Keratinocyte (primary cell): Measurements from ENCODE around the gene MACF1. TPM values are rescaled to one million over a fixed set of nuclear protein-coding genes. Genes with fewer than 3 reads are reported as not detected.

Experiments
- DNase-seq: peaks from one replicate; pipeline ENCODE4 v3.0.0-alpha.2; 2011; ENCODE audit warnings: low read depth, missing footprints, low spot score
- FAIRE-seq: peaks from 2 replicates; lab custom pipeline; 2011; peaks lifted over from hg19 to GRCh38; lab: Jason Lieb, UNC
- H2AFZ ChIP-seq: 2 replicates; pipeline ENCODE4 v1.6.0; 2012; ENCODE audit warnings: low read length, control low read depth, inconsistent platforms; ENCODE audit not compliant: control insufficient read depth
- H3K27ac ChIP-seq: 2 replicates; pipeline ENCODE4 v1.5.1; 2011; ENCODE audit warnings: low read length; ENCODE audit not compliant: control insufficient read depth, insufficient read depth
- H3K27me3 ChIP-seq: 3 replicates; pipeline ENCODE4 v1.6.0; 2011; ENCODE audit warnings: low read length; ENCODE audit not compliant: control insufficient read depth, insufficient read depth; ENCODE audit errors: extremely low read depth
- H3K36me3 ChIP-seq, 2 experiments: 2 replicates in 1 of 2; 3 replicates in 1 of 2; pipeline ENCODE4 v1.5.1; 2011; ENCODE audit warnings: low read length in 2 of 2, mild to moderate bottlenecking in 1 of 2; ENCODE audit not compliant: control insufficient read depth in 2 of 2, insufficient read depth in 2 of 2; ENCODE audit errors: extremely low read depth in 1 of 2
- H3K4me1 ChIP-seq: 3 replicates; pipeline ENCODE4 v1.5.1; 2011; ENCODE audit warnings: low read length; ENCODE audit not compliant: control insufficient read depth, insufficient read depth; ENCODE audit errors: extremely low read depth
- H3K4me2 ChIP-seq: 3 replicates; pipeline ENCODE4 v1.6.0; 2011; ENCODE audit warnings: low read depth, low read length; ENCODE audit not compliant: control insufficient read depth, insufficient read depth; ENCODE audit errors: extremely low read depth
- H3K4me3 ChIP-seq, 3 experiments: fragments of 200-600 bp in 1 of 3; sonication (generic) in 1 of 3; 2 replicates in 2 of 3; 3 replicates in 1 of 3; pipeline ENCODE4 v1.5.1; 2011 to 2016; ENCODE audit warnings: low read length in 3 of 3, mild to moderate bottlenecking in 3 of 3, control low read depth in 2 of 3, inconsistent platforms in 1 of 3, low read depth in 1 of 3, mixed read lengths in 1 of 3, mixed run types in 1 of 3, moderate library complexity in 1 of 3; ENCODE audit not compliant: control insufficient read depth in 2 of 3, insufficient read depth in 2 of 3; ENCODE audit errors: extremely low read depth in 1 of 3
- H3K79me2 ChIP-seq: 2 replicates; pipeline ENCODE4 v1.6.0; 2012; ENCODE audit warnings: low read length; ENCODE audit not compliant: control insufficient read depth, insufficient read depth
- H3K9ac ChIP-seq: 3 replicates; pipeline ENCODE4 v1.6.0; 2011; ENCODE audit warnings: low read length; ENCODE audit not compliant: control insufficient read depth, insufficient read depth; ENCODE audit errors: extremely low read depth
- H3K9me1 ChIP-seq: 3 replicates; pipeline ENCODE4 v1.6.0; 2011; ENCODE audit warnings: low read length; ENCODE audit not compliant: control insufficient read depth, insufficient read depth; ENCODE audit errors: extremely low read depth
- H3K9me3 ChIP-seq: 2 replicates; pipeline ENCODE4 v1.5.1; 2012; ENCODE audit warnings: low read depth, low read length; ENCODE audit not compliant: control insufficient read depth
- H4K20me1 ChIP-seq: 3 replicates; pipeline ENCODE4 v1.6.0; 2011; ENCODE audit warnings: low read length; ENCODE audit not compliant: control insufficient read depth, insufficient read depth; ENCODE audit errors: extremely low read depth
- EZH2 ChIP-seq: IDR thresholded peaks from one replicate; pipeline ENCODE4 v1.6.1; 2012; ENCODE audit warnings: inconsistent platforms, mild to moderate bottlenecking, low read length, moderate library complexity
- dilution Hi-C: fragments of 300-500 bp; cut with MboI; formaldehyde crosslinking; loops from one replicate; pipeline ENCODE4 v1.7.0; 2020; ENCODE audit warnings: low sequenced_read_pairs; ENCODE audit not compliant: extremely low pct_ligation_motif_present
- polyA plus RNA-seq, 5 experiments: library from polyadenylated mRNA; depleted of rRNA in 3 of 5; stranded (reverse) in 3 of 5; stranded (forward) in 1 of 5; unstranded in 1 of 5; fragments of >200 nt; gene quantifications; 1 replicate in 1 of 5; 2 replicates in 3 of 5; 3 replicates in 1 of 5; pipeline versions ENCODE4 v1.2.1 to v1.2.3, GENCODE V29; 2011 to 2012; ENCODE audit warnings: missing spikeins in 2 of 5, low read depth in 1 of 5, low replicate concordance in 1 of 5
- TF ChIP-seq, protein P1 (sequence below), 3 experiments: IDR thresholded peaks in 1 of 3; conservative IDR thresholded peaks in 1 of 3; optimal IDR thresholded peaks in 1 of 3; 2 replicates in 2 of 3; 3 replicates in 1 of 3; pipeline versions ENCODE3 to v1.5.1; 2011; ENCODE audit warnings: low read length in 3 of 3, mild to moderate bottlenecking in 3 of 3, moderate library complexity in 2 of 3, control low read depth in 1 of 3, inconsistent platforms in 1 of 3; ENCODE audit not compliant: insufficient read depth in 2 of 3; ENCODE audit errors: extremely low read depth in 1 of 3

The MACF1 gene
- polyA plus RNA-seq, 1 donor (not counting 4 experiments of a cell fraction or from before 2014, with no cell fraction given), result 111 TPM

DNA sequence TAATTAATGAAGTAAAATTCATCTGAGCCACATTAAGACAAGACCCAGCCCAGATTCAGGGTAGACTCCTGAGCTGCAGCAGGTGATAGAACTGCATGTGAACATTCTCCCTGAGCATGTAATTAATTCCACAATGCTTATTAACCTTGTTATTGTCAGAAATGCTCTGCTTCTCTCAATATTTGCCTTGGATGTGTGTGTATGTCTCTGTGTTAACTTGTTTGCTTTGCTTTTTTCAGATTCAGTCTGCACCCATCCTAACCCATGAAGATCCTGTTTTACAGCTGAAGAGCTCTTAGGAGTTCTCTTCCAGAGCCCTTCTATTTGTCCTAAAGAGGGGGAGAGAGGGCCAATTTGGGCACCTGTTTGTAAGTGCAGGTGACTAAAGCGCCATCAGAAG lies 143.8 kb downstream of the MACF1 start:
- H3K27me3 ChIP-seq, result no peaks in the 10 kb centered on the region
- no peak overlapping the region for H3K27ac ChIP-seq
- no peak overlapping the region for H3K4me2 ChIP-seq
- H2AFZ ChIP-seq, result no peak overlapping the region
- DNase-seq (no peak), FAIRE-seq (no peak)
- no peak for TF ChIP-seq EZH2
- TF ChIP-seq, protein P1, sequence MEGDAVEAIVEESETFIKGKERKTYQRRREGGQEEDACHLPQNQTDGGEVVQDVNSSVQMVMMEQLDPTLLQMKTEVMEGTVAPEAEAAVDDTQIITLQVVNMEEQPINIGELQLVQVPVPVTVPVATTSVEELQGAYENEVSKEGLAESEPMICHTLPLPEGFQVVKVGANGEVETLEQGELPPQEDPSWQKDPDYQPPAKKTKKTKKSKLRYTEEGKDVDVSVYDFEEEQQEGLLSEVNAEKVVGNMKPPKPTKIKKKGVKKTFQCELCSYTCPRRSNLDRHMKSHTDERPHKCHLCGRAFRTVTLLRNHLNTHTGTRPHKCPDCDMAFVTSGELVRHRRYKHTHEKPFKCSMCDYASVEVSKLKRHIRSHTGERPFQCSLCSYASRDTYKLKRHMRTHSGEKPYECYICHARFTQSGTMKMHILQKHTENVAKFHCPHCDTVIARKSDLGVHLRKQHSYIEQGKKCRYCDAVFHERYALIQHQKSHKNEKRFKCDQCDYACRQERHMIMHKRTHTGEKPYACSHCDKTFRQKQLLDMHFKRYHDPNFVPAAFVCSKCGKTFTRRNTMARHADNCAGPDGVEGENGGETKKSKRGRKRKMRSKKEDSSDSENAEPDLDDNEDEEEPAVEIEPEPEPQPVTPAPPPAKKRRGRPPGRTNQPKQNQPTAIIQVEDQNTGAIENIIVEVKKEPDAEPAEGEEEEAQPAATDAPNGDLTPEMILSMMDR (optimal IDR thresholded peaks at IDR 0.05 in 1 of 3, IDR thresholded peaks at IDR 0.05 in 1 of 3, conservative IDR thresholded peaks at IDR 0.05 in 1 of 3; ENCODE audit: extremely low read depth in 1 of 3, insufficient read depth in 2 of 3, low read length in 3 of 3), result no peak
- H3K9me1 ChIP-seq, result no peaks in the 10 kb centered on the region
- no peaks in the 10 kb centered on the region for H3K4me1 ChIP-seq
- no peaks in the 10 kb centered on the region for H4K20me1 ChIP-seq
- no peaks in the 10 kb centered on the region for H3K79me2 ChIP-seq
- dilution Hi-C loops, result no loop called here
- H3K9ac ChIP-seq, result no peak overlapping the region
- H3K36me3 ChIP-seq, result peaks cover 41 to 46% of the 10 kb centered on the region in 2 experiments
- no peak overlapping the region for H3K4me3 ChIP-seq
- H3K9me3 ChIP-seq, result no peaks in the 10 kb centered on the region

DNA sequence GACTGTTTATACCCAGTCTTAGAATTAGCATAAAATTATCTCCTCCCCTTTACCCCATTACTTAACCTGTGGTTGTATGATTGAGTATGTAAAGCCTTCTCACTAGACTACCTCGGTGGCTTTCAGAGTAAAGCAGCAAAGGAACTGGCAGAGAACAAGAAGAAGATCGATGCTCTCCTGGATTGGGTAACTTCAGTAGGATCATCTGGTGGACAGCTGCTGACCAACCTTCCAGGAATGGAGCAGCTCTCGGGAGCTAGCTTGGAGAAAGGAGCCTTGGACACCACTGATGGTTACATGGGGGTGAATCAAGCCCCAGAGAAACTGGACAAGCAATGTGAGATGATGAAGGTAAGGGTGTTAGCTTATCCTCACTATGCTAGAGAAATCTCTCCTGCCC lies 148.4 kb downstream of the MACF1 start:
- Histone ChIP-seq H3K4me1 (no peaks in the 10 kb centered on the region), H3K9me1 (no peaks in the 10 kb centered on the region), H3K36me3 (peaks cover 48 to 60% of the 10 kb centered on the region in 2 experiments), H3K9ac (no peak overlapping the region), H3K9me3 (no peaks in the 10 kb centered on the region), H4K20me1 (no peaks in the 10 kb centered on the region), H3K4me2 (no peak overlapping the region), H3K27me3 (no peaks in the 10 kb centered on the region), H3K4me3 (no peak overlapping the region), H2AFZ (no peak overlapping the region), H3K27ac (no peak overlapping the region), H3K79me2 (no peaks in the 10 kb centered on the region)
- FAIRE-seq (no peak), DNase-seq (no peak)
- no peak for TF ChIP-seq EZH2
- TF ChIP-seq, protein P1 (optimal IDR thresholded peaks at IDR 0.05 in 1 of 3, IDR thresholded peaks at IDR 0.05 in 1 of 3, conservative IDR thresholded peaks at IDR 0.05 in 1 of 3; ENCODE audit: extremely low read depth in 1 of 3, insufficient read depth in 2 of 3, low read length in 3 of 3), result no peak
- dilution Hi-C loops, result no loop called here
